ENCODE results near the gene TRIM8. TPM values are rescaled to one million over a fixed set of nuclear protein-coding genes. Genes with fewer than 3 reads are reported as not detected.

TRIM8 gene
- polyA plus RNA-seq, 4 donors = 38.1 to 65.1 (median 44.7) TPM

GRCh38 chr10:102675666-102676533 lies 31.6 kb downstream of the TRIM8 start:
- WGBS, 3 donors = 48 to 73% (median 63%) methylated on average over 16 of the region's 16 CpGs
- no peak overlapping the region for H3K4me3 ChIP-seq (ENCODE audit: low read depth in 1 of 3, low read length in 3 of 3)
- no peaks in the 10 kb centered on the region for H3K9me3 ChIP-seq (ENCODE audit: control insufficient read depth in 2 of 2, insufficient read depth in 1 of 2, low read depth in 1 of 2, low read length in 1 of 2)
- H3K27me3 ChIP-seq (ENCODE audit: control insufficient read depth in 3 of 3, insufficient read depth in 3 of 3, low read length in 3 of 3) = no peaks in the 10 kb centered on the region
- DNase-seq (no peak), FAIRE-seq (no peak)
- peak overlapping the region in 2 of 3 donors; percentile 56 to 69 for H3K27ac ChIP-seq (ENCODE audit: low read depth in 1 of 3, low read length in 2 of 3)
- H3K36me3 ChIP-seq (ENCODE audit: control insufficient read depth in 3 of 3, insufficient read depth in 2 of 3, low read depth in 1 of 3, low read length in 3 of 3) = peaks cover 0 to 8% (median 0%) of the 10 kb centered on the region in 3 donors
- peaks cover 0 to 35% (median 4%) of the 10 kb centered on the region in 3 donors for H3K4me1 ChIP-seq (ENCODE audit: control insufficient read depth in 3 of 3, insufficient read depth in 2 of 3, low read depth in 1 of 3, low read length in 2 of 3)

DNA sequence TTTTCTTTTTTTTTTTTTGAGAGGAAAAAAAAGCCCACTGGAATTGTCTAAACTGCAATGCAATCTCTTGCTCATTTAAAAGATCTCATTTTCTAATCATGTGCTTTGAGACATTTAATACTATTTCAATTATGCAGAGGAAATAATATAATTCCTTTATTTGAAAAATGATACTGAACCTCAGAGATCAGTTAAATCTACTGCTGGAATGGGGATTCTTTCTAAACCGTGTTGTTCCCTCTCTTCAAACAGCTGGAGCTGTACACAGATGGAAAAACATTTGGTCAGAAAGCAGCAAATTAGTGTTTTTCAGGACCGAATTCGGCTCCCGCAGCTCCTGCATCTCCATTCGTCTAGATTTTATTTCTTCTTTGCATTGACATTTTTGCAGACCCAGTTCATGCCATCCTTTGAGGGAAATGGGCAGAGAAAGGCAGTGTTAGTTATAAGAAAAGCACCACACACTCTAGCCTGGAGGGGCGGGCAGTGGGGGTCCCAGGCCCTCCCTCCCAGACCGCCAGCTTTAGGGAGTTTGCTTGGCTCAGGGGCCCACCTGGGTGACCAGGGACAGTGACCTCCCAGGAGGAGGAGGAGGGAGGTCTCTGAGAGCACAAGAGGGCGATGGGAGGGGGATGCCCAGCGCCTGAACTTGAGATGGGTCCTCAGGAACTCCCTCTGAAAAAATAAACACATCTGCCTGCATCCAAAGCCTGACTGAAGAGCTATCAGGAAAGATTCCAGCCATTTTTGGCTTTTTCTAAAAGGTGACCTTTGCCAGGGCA lies 32.4 kb downstream of the TRIM8 start:
- no peak overlapping the region for H3K4me3 ChIP-seq (ENCODE audit: low read depth in 1 of 3, low read length in 3 of 3)
- 70 to 93% (median 89%) methylated on average over 9 of the region's 9 CpGs for WGBS, 3 donors
- peaks cover 0 to 33% (median 4%) of the 10 kb centered on the region in 3 donors for H3K4me1 ChIP-seq (ENCODE audit: control insufficient read depth in 3 of 3, insufficient read depth in 2 of 3, low read depth in 1 of 3, low read length in 2 of 3)
- H3K36me3 ChIP-seq (ENCODE audit: control insufficient read depth in 3 of 3, insufficient read depth in 2 of 3, low read depth in 1 of 3, low read length in 3 of 3) = peaks cover 0 to 12% (median 0%) of the 10 kb centered on the region in 3 donors
- H3K27me3 ChIP-seq (ENCODE audit: control insufficient read depth in 3 of 3, insufficient read depth in 3 of 3, low read length in 3 of 3) = no peaks in the 10 kb centered on the region
- H3K27ac ChIP-seq (ENCODE audit: low read depth in 1 of 3, low read length in 2 of 3) = peak overlapping the region in 2 of 3 donors; percentile 29 to 41
- H3K9me3 ChIP-seq (ENCODE audit: control insufficient read depth in 2 of 2, insufficient read depth in 1 of 2, low read depth in 1 of 2, low read length in 1 of 2) = no peaks in the 10 kb centered on the region
- DNase-seq = no peak
- no peak for FAIRE-seq

- peaks cover 0 to 2% of the 10 kb centered on the region in 2 donors for H3K9me3 ChIP-seq (ENCODE audit: control insufficient read depth in 2 of 2, insufficient read depth in 1 of 2, low read depth in 1 of 2, low read length in 1 of 2)
- H3K4me3 ChIP-seq (ENCODE audit: low read depth in 1 of 3, low read length in 3 of 3) = no peak overlapping the region
- peaks cover 0 to 33% (median 4%) of the 10 kb centered on the region in 3 donors for H3K4me1 ChIP-seq (ENCODE audit: control insufficient read depth in 3 of 3, insufficient read depth in 2 of 3, low read depth in 1 of 3, low read length in 2 of 3)
- peaks cover 0 to 19% (median 0%) of the 10 kb centered on the region in 3 donors for H3K36me3 ChIP-seq (ENCODE audit: control insufficient read depth in 3 of 3, insufficient read depth in 2 of 3, low read depth in 1 of 3, low read length in 3 of 3)
- H3K27me3 ChIP-seq (ENCODE audit: control insufficient read depth in 3 of 3, insufficient read depth in 3 of 3, low read length in 3 of 3) = no peaks in the 10 kb centered on the region
- peak overlapping the region in 2 of 3 donors; percentile 4 to 29 for H3K27ac ChIP-seq (ENCODE audit: low read depth in 1 of 3, low read length in 2 of 3)
- DNase-seq (no peak), FAIRE-seq (no peak)
- 67 to 80% (median 68%) methylated on average over 9 of the region's 9 CpGs for WGBS, 3 donors
These were observed 33.2 kb downstream of the TRIM8 start for GRCh38 chr10:102677331-102678067.

DNA sequence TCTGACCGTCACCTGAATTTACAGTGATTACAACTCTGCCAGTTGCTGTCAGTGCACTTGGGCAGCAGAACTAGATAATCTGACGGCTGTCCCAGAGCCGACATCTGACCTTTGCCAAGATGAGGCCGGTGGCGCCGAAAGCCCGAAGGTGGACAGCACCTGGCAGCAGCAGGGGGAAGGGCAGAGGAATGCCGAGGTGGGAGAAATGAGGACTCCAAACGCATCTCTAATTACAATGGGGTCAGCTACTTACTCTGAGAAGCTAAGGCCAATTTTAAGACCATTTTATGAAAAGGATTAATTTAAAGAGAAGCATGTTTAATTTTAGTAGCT lies 33.8 kb downstream of the TRIM8 start:
- H3K4me1 ChIP-seq (ENCODE audit: control insufficient read depth in 3 of 3, insufficient read depth in 2 of 3, low read depth in 1 of 3, low read length in 2 of 3) = peaks cover 0 to 33% (median 4%) of the 10 kb centered on the region in 3 donors
- H3K4me3 ChIP-seq (ENCODE audit: low read depth in 1 of 3, low read length in 3 of 3) = no peak overlapping the region
- FAIRE-seq (no peak), DNase-seq (no peak)
- no peak overlapping the region for H3K27ac ChIP-seq (ENCODE audit: low read depth in 1 of 3, low read length in 2 of 3)
- no peaks in the 10 kb centered on the region for H3K27me3 ChIP-seq (ENCODE audit: control insufficient read depth in 3 of 3, insufficient read depth in 3 of 3, low read length in 3 of 3)
- peaks cover 0 to 2% of the 10 kb centered on the region in 2 donors for H3K9me3 ChIP-seq (ENCODE audit: control insufficient read depth in 2 of 2, insufficient read depth in 1 of 2, low read depth in 1 of 2, low read length in 1 of 2)
- H3K36me3 ChIP-seq (ENCODE audit: control insufficient read depth in 3 of 3, insufficient read depth in 2 of 3, low read depth in 1 of 3, low read length in 3 of 3) = peaks cover 0 to 20% (median 0%) of the 10 kb centered on the region in 3 donors
- WGBS, 3 donors = 35 to 73% (median 57%) methylated on average over 9 of the region's 9 CpGs

DNA sequence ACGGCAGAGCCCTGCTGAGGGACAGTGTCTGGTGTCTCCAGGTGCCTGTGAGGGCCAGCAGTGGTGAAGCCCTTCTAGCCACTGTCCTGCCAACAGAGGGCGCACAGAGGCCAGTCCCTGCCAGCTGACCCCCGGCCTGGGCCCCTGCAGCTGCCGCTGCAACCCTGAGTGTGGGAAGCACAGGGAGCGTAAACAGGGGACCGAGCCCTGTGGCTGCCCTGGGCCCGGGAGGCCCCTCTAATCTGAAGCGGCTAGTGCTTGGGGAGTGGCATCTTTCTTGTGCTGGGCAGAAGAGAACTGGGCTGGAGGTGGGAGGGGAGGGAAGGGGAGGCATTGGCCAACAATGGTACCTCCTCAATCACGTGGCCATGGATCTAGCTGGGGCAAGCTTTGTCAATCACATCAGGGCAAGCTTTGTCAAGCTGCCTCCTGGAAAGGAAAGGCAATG lies 34.6 kb downstream of the TRIM8 start:
- Histone ChIP-seq H3K9me3 (ENCODE audit: control insufficient read depth in 2 of 2, insufficient read depth in 1 of 2, low read depth in 1 of 2, low read length in 1 of 2) (peaks cover 0 to 2% of the 10 kb centered on the region in 2 donors), H3K4me1 (ENCODE audit: control insufficient read depth in 3 of 3, insufficient read depth in 2 of 3, low read depth in 1 of 3, low read length in 2 of 3) (peaks cover 0 to 31% (median 4%) of the 10 kb centered on the region in 3 donors), H3K4me3 (ENCODE audit: low read depth in 1 of 3, low read length in 3 of 3) (no peak overlapping the region), H3K27me3 (ENCODE audit: control insufficient read depth in 3 of 3, insufficient read depth in 3 of 3, low read length in 3 of 3) (no peaks in the 10 kb centered on the region), H3K27ac (ENCODE audit: low read depth in 1 of 3, low read length in 2 of 3) (no peak overlapping the region), H3K36me3 (ENCODE audit: control insufficient read depth in 3 of 3, insufficient read depth in 2 of 3, low read depth in 1 of 3, low read length in 3 of 3) (peaks cover 0 to 20% (median 0%) of the 10 kb centered on the region in 3 donors)
- FAIRE-seq (no peak), DNase-seq (peak; percentile 57 to 83)
- WGBS, 3 donors = 9 to 21% (median 18%) methylated on average over 9 of the region's 9 CpGs

DNA sequence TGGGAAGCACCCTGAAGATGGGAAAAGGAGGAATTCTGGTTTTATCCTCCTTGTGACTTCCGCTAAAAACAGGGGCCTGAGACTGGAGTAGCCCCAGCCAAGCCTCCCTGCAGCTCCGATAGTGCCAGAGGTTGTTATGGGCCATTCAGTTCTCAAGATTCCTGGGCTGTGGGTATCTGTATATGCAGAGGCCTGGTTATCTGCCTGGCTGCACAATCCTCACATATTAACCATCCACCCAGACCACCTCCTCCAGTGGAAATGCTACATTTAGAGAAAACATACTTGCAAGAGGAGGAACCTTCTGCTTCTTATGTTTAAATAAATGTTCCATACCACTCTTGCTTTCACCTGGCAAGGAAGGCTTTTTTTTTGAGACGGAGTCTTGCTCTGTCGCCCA lies 35.3 kb downstream of the TRIM8 start:
- no peak overlapping the region for H3K4me3 ChIP-seq (ENCODE audit: low read depth in 1 of 3, low read length in 3 of 3)
- 95 to 97% (median 96%) methylated on average over 4 of the region's 4 CpGs for WGBS, 3 donors
- FAIRE-seq = no peak
- no peaks in the 10 kb centered on the region for H3K27me3 ChIP-seq (ENCODE audit: control insufficient read depth in 3 of 3, insufficient read depth in 3 of 3, low read length in 3 of 3)
- H3K36me3 ChIP-seq (ENCODE audit: control insufficient read depth in 3 of 3, insufficient read depth in 2 of 3, low read depth in 1 of 3, low read length in 3 of 3) = peaks cover 0 to 20% (median 0%) of the 10 kb centered on the region in 3 donors
- peaks cover 0 to 2% of the 10 kb centered on the region in 2 donors for H3K9me3 ChIP-seq (ENCODE audit: control insufficient read depth in 2 of 2, insufficient read depth in 1 of 2, low read depth in 1 of 2, low read length in 1 of 2)
- H3K4me1 ChIP-seq (ENCODE audit: control insufficient read depth in 3 of 3, insufficient read depth in 2 of 3, low read depth in 1 of 3, low read length in 2 of 3) = peaks cover 0 to 24% (median 1%) of the 10 kb centered on the region in 3 donors
- DNase-seq = no peak
- H3K27ac ChIP-seq (ENCODE audit: low read depth in 1 of 3, low read length in 2 of 3) = no peak overlapping the region

DNA sequence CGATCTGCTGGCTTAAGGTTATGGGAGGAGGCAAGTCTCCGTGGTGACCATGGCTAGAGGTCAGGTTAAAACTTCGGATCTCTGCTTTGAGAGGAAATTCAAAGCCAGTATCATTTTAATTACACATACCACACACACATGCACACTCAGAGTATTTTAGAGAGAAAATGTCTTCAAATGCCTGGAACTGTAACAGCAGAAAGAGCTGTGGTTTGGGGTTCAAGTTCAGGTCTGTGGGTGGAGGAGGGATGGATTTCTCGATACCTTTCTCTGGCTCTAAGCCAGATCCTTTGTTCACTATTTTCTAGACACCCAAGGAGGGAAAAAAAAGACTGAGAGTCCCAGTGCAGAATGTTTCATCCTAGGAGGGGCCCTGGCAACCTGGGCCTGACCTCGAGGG lies 37.4 kb downstream of the TRIM8 start:
- whole genome bisulfite sequencing, 3 donors = 79 to 83% (median 83%) methylated on average over 5 of the region's 5 CpGs
- Histone ChIP-seq H3K4me3 (ENCODE audit: low read depth in 1 of 3, low read length in 3 of 3) (no peak overlapping the region), H3K9me3 (ENCODE audit: control insufficient read depth in 2 of 2, insufficient read depth in 1 of 2, low read depth in 1 of 2, low read length in 1 of 2) (peaks cover 0 to 2% of the 10 kb centered on the region in 2 donors), H3K27ac (ENCODE audit: low read depth in 1 of 3, low read length in 2 of 3) (no peak overlapping the region), H3K36me3 (ENCODE audit: control insufficient read depth in 3 of 3, insufficient read depth in 2 of 3, low read depth in 1 of 3, low read length in 3 of 3) (peaks cover 0 to 18% (median 0%) of the 10 kb centered on the region in 3 donors), H3K4me1 (ENCODE audit: control insufficient read depth in 3 of 3, insufficient read depth in 2 of 3, low read depth in 1 of 3, low read length in 2 of 3) (peaks cover 0 to 10% (median 0%) of the 10 kb centered on the region in 3 donors), H3K27me3 (ENCODE audit: control insufficient read depth in 3 of 3, insufficient read depth in 3 of 3, low read length in 3 of 3) (no peaks in the 10 kb centered on the region)
- no peak for DNase-seq
- no peak for FAIRE-seq

DNA sequence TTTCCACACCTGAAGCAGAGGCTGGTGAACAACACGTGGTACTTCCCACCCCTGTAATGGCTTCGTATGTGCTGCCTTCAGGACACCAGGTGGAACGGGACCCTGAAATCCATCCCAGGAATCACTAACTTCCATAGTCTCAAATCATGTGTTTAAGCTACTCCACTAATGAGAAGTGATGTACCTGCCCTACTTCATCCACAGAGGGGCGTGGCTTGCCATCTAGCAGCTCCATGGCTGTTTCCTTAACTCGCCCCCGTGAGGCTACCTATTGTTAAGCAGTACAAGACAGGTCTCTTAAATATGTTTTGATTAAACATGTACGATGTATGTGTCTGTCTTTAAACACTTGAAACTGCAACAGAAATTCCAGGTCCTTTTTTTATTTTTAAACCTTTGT lies 38.1 kb downstream of the TRIM8 start:
- 69 to 86% (median 85%) methylated on average over 7 of the region's 7 CpGs for WGBS, 3 donors
- H3K27ac ChIP-seq (ENCODE audit: low read depth in 1 of 3, low read length in 2 of 3) = no peak overlapping the region
- DNase-seq (no peak), FAIRE-seq (no peak)
- H3K9me3 ChIP-seq (ENCODE audit: control insufficient read depth in 2 of 2, insufficient read depth in 1 of 2, low read depth in 1 of 2, low read length in 1 of 2) = peaks cover 0 to 2% of the 10 kb centered on the region in 2 donors
- peaks cover 0 to 6% (median 0%) of the 10 kb centered on the region in 3 donors for H3K4me1 ChIP-seq (ENCODE audit: control insufficient read depth in 3 of 3, insufficient read depth in 2 of 3, low read depth in 1 of 3, low read length in 2 of 3)
- H3K36me3 ChIP-seq (ENCODE audit: control insufficient read depth in 3 of 3, insufficient read depth in 2 of 3, low read depth in 1 of 3, low read length in 3 of 3) = peaks cover 0 to 16% (median 0%) of the 10 kb centered on the region in 3 donors
- no peaks in the 10 kb centered on the region for H3K27me3 ChIP-seq (ENCODE audit: control insufficient read depth in 3 of 3, insufficient read depth in 3 of 3, low read length in 3 of 3)
- no peak overlapping the region for H3K4me3 ChIP-seq (ENCODE audit: low read depth in 1 of 3, low read length in 3 of 3)

Measured in small intestine (tissue), 7 donors.